H9 (cell line): ENCODE results near the gene CACNA2D3. TPM values are rescaled to one million over a fixed set of nuclear protein-coding genes. Genes with fewer than 3 reads are reported as not detected.

Experiments
- DNase-seq: peaks from one replicate; pipeline ENCODE4 v3.0.0-alpha.2; 2017
- H2AFZ ChIP-seq: one replicate; pipeline ENCODE4 v1.6.1; 2013; ENCODE audit warnings: mild to moderate bottlenecking, low read length, control low read depth, moderate library complexity
- H2AK5ac ChIP-seq: 2 replicates; pipeline ENCODE4 v1.6.1; 2013; ENCODE audit warnings: low read length, control low read depth, mixed read lengths; ENCODE audit not compliant: insufficient read length
- H2BK120ac ChIP-seq: one replicate; pipeline ENCODE4 v1.6.1; 2013; ENCODE audit warnings: low read depth, mild to moderate bottlenecking, low read length, control low read depth, inconsistent platforms; ENCODE audit not compliant: poor library complexity, severe bottlenecking
- H2BK12ac ChIP-seq: 2 replicates; pipeline ENCODE4 v1.6.1; 2013; ENCODE audit warnings: low read length, control low read depth, mixed read lengths, low read depth; ENCODE audit not compliant: insufficient read length
- H2BK15ac ChIP-seq: 2 replicates; pipeline ENCODE4 v1.6.1; 2013; ENCODE audit warnings: low read depth, low read length, control low read depth
- H2BK20ac ChIP-seq: one replicate; pipeline ENCODE4 v1.6.1; 2013; ENCODE audit warnings: low read depth, mild to moderate bottlenecking, low read length, control low read depth, inconsistent platforms; ENCODE audit not compliant: poor library complexity, severe bottlenecking
- H2BK5ac ChIP-seq: 2 replicates; pipeline ENCODE4 v1.6.1; 2013; ENCODE audit warnings: low read length, control low read depth, mixed read lengths; ENCODE audit not compliant: insufficient read length
- H3K14ac ChIP-seq: 2 replicates; pipeline ENCODE4 v1.6.1; 2013; ENCODE audit warnings: low read length, control low read depth; ENCODE audit not compliant: insufficient read depth
- H3K18ac ChIP-seq: 2 replicates; pipeline ENCODE4 v1.6.1; 2013; ENCODE audit warnings: low read depth, mild to moderate bottlenecking, mixed read lengths, low read length, control low read depth; ENCODE audit not compliant: insufficient read length
- H3K23ac ChIP-seq: 2 replicates; pipeline ENCODE4 v1.6.1; 2013; ENCODE audit warnings: low read length, control low read depth, mixed read lengths, low read depth; ENCODE audit not compliant: insufficient read length
- H3K23me2 ChIP-seq: 2 replicates; pipeline ENCODE4 v1.6.1; 2013; ENCODE audit warnings: low read depth, mild to moderate bottlenecking, mixed read lengths, low read length, control low read depth; ENCODE audit not compliant: insufficient read length, poor library complexity, severe bottlenecking
- H3K27ac ChIP-seq: 2 replicates; pipeline ENCODE4 v1.5.1; 2013; ENCODE audit warnings: low read length, control low read depth, mixed read lengths, low read depth; ENCODE audit not compliant: insufficient read length
- H3K27me3 ChIP-seq: 2 replicates; pipeline ENCODE4 v1.6.1; 2013; ENCODE audit warnings: low read length, control low read depth, inconsistent platforms; ENCODE audit not compliant: insufficient read depth
- H3K4ac ChIP-seq: 2 replicates; pipeline ENCODE4 v1.6.1; 2013; ENCODE audit warnings: low read depth, mild to moderate bottlenecking, control low read depth, inconsistent platforms, low read length, moderate library complexity
- H3K4me1 ChIP-seq: 2 replicates; pipeline ENCODE4 v1.6.1; 2013; ENCODE audit warnings: low read length, control low read depth, inconsistent platforms; ENCODE audit not compliant: insufficient read depth
- H3K4me2 ChIP-seq: 2 replicates; pipeline ENCODE4 v1.6.1; 2013; ENCODE audit warnings: low read length, control low read depth, mixed read lengths; ENCODE audit not compliant: insufficient read length, insufficient read depth
- H3K56ac ChIP-seq: 2 replicates; pipeline ENCODE4 v1.6.1; 2013; ENCODE audit warnings: low read depth, mild to moderate bottlenecking, mixed read lengths, low read length, control low read depth; ENCODE audit not compliant: insufficient read length
- H3K79me1 ChIP-seq: 2 replicates; pipeline ENCODE4 v1.6.1; 2013; ENCODE audit warnings: low read depth, mild to moderate bottlenecking, moderate library complexity, low read length, control low read depth, inconsistent platforms; ENCODE audit not compliant: insufficient read depth, poor library complexity, severe bottlenecking
- H3K79me2 ChIP-seq: 2 replicates; pipeline ENCODE4 v1.6.1; 2013; ENCODE audit warnings: low read length, control low read depth, inconsistent platforms; ENCODE audit not compliant: insufficient read depth
- H3K9ac ChIP-seq: 2 replicates; pipeline ENCODE4 v1.6.1; 2013; ENCODE audit warnings: low read length, control low read depth, mixed read lengths; ENCODE audit not compliant: insufficient read length; ENCODE audit errors: extremely low read depth
- H3K9me3 ChIP-seq: one replicate; pipeline ENCODE4 v1.6.1; 2013; ENCODE audit warnings: low read depth, low read length, inconsistent platforms; ENCODE audit not compliant: control insufficient read depth
- H3T11ph ChIP-seq: one replicate; pipeline ENCODE4 v1.6.1; 2013; ENCODE audit warnings: mild to moderate bottlenecking, low read length, control low read depth, inconsistent platforms
- H4K20me1 ChIP-seq: one replicate; pipeline ENCODE4 v1.6.1; 2013; ENCODE audit not compliant: control insufficient read depth, insufficient read length, insufficient read depth
- H4K5ac ChIP-seq: 2 replicates; pipeline ENCODE4 v1.6.1; 2013; ENCODE audit warnings: low read depth, mild to moderate bottlenecking, mixed read lengths, low read length, control low read depth; ENCODE audit not compliant: insufficient read length
- H4K8ac ChIP-seq: replicated peaks from 2 replicates; pipeline ENCODE4 v1.6.1; 2013; ENCODE audit warnings: low read length, control low read depth, mixed read lengths, low read depth; ENCODE audit not compliant: insufficient read length
- H4K91ac ChIP-seq: 2 replicates; pipeline ENCODE4 v1.6.1; 2013; ENCODE audit warnings: low read depth, mild to moderate bottlenecking, moderate library complexity, mixed read lengths, low read length, control low read depth; ENCODE audit not compliant: insufficient read length
- H3K27ac Mint-ChIP-seq, 3 experiments: 2 replicates in 2 of 3; 3 replicates in 1 of 3; pipeline ENCODE4 v1.8.0; 2020 to 2021; ENCODE audit warnings: mixed read lengths in 3 of 3, mild to moderate bottlenecking in 1 of 3, moderate library complexity in 1 of 3
- H3K27me3 Mint-ChIP-seq: 2 replicates; pipeline ENCODE4 v1.8.0; 2021; ENCODE audit warnings: low read depth, mild to moderate bottlenecking, moderate library complexity, mixed read lengths
- H3K36me3 Mint-ChIP-seq, 3 experiments: 2 replicates in 2 of 3; 3 replicates in 1 of 3; pipeline ENCODE4 v1.8.0; 2020 to 2021; ENCODE audit warnings: low read depth in 3 of 3, mixed read lengths in 3 of 3; ENCODE audit not compliant: insufficient read depth in 1 of 3
- H3K4me1 Mint-ChIP-seq, 2 experiments: 2 replicates each; pipeline ENCODE4 v1.8.0; 2020; ENCODE audit warnings: mixed read lengths in 2 of 2
- H3K4me3 Mint-ChIP-seq, 2 experiments: 2 replicates in 1 of 2; 3 replicates in 1 of 2; pipeline ENCODE4 v1.8.0; 2020 to 2021; ENCODE audit warnings: mild to moderate bottlenecking in 2 of 2, mixed read lengths in 2 of 2, moderate library complexity in 1 of 2
- H3K9me3 Mint-ChIP-seq, 2 experiments: 2 replicates in 1 of 2; 3 replicates in 1 of 2; pipeline ENCODE4 v1.8.0; 2020; ENCODE audit warnings: mild to moderate bottlenecking in 2 of 2, mixed read lengths in 2 of 2, moderate library complexity in 1 of 2
- CTCF ChIP-seq: fragments of 200-600 bp; sonication (generic); conservative IDR thresholded peaks from 3 replicates; pipeline ENCODE4 v1.8.0; 2021; ENCODE audit warnings: antibody characterized with exemption, mild to moderate bottlenecking
- WGBS: extraction: QIAGEN DNeasy Blood & Tissue Kit; methylation state at CpG from one replicate; pipeline ENCODE4 v1.1.7; 2013; ENCODE audit warnings: missing lambda C conversion rate, low lambda C conversion rate, mixed read lengths; ENCODE audit not compliant: insufficient read length; ENCODE audit errors: extremely low coverage; 5-methylcytosine and 5-hydroxymethylcytosine counted together
- total RNA-seq: library from RNA; stranded (reverse); gene quantifications from 2 replicates; pipeline ENCODE4 v1.2.1, GENCODE V29; 2021

The CACNA2D3 gene
- total RNA-seq, 1 experiment from 2014 or later, result 3.2 TPM

GRCh38 chr3:54888873-54889272 lies 766.5 kb downstream of the CACNA2D3 start:
- H2BK5ac ChIP-seq, result no peak overlapping the region
- H3K4me1 Mint-ChIP-seq, result peaks cover 23% of the 10 kb centered on the region in 2 experiments
- H2BK12ac ChIP-seq, result no peak overlapping the region

More at GRCh38 chr3:54888873-54889272, 766.5 kb downstream of the CACNA2D3 start:
- Histone ChIP-seq H3K56ac (no peak overlapping the region), H3K4me1 (no peaks in the 10 kb centered on the region; the same call in 1 of the 2 replicates), H3K9ac (no peak overlapping the region), H2BK15ac (no peak overlapping the region), H3K14ac (no peak overlapping the region), H3K27ac (no peak overlapping the region), H3K79me2 (no peaks in the 10 kb centered on the region), H3K23ac (no peak overlapping the region), H3K4ac (no peak overlapping the region), H3K27me3 (no peaks in the 10 kb centered on the region), H3K4me2 (no peak overlapping the region), H4K91ac (no peak overlapping the region), H4K20me1 (no peaks in the 10 kb centered on the region), H3T11ph (no peak overlapping the region), H2BK20ac (no peak overlapping the region), H2AK5ac (no peak overlapping the region), H4K5ac (no peak overlapping the region), H3K18ac (no peak overlapping the region), H2AFZ (no peak overlapping the region), H2BK120ac (no peak overlapping the region), H4K8ac (no peak overlapping the region), H3K79me1 (no peaks in the 10 kb centered on the region), H3K9me3 (no peaks in the 10 kb centered on the region), H3K23me2 (no peaks in the 10 kb centered on the region)
- no peak overlapping the region for H3K4me3 Mint-ChIP-seq
- TF ChIP-seq CTCF, result no peak
- no peaks in the 10 kb centered on the region; a peak in 1 of 5 replicates for H3K9me3 Mint-ChIP-seq
- peaks cover 0 to 12% (median 10%) of the 10 kb centered on the region in 3 experiments; a peak in 4 of 7 replicates for H3K36me3 Mint-ChIP-seq
- H3K27me3 Mint-ChIP-seq, result no peaks in the 10 kb centered on the region
- no peak for DNase-seq
- WGBS, result no CpG with 5 or more reads among the region's 1 CpG
- H3K27ac Mint-ChIP-seq, result no peak overlapping the region
